Fibroblast of skin of left biceps (primary cell): ENCODE data around the gene SHLD2.
"Not testable (repeated sequence)": the region's sequence is repeated elsewhere in the genome, so short reads cannot be mapped to it uniquely, and the experiment has no call there.

Experiments
- DNase-seq, 2 experiments: peaks; one replicate each; pipeline ENCODE4 v3.0.0-alpha.2; 2013; ENCODE audit warnings: low read depth in 2 of 2

SHLD2 gene

GRCh38 chr10:87094373-87095235 is at the start of gene SHLD2, which contains the start of gene GLUD1:
SHLD2 (plus strand) TSS chr10:87095206; CDS start chr10:87151355, 56,149 bp downstream.
GLUD1 (minus strand) TSS chr10:87094843; CDS start chr10:87094769, 74 bp downstream.
- peak; percentile 67 to 72 for DNase-seq

GRCh38 chr10:87045434-87045938 is 49.5 kb upstream of the SHLD2 start:
- DNase-seq: no peak

GRCh38 chr10:87053111-87053510 is 41.9 kb upstream of the SHLD2 start:
- no peak for DNase-seq

- no peak for DNase-seq
Measured at GRCh38 chr10:87053577-87054181, 41.3 kb upstream of the SHLD2 start.

- peak in 1 of 2 experiments; percentile 10 for DNase-seq
Measured at GRCh38 chr10:87054373-87055295, 40.4 kb upstream of the SHLD2 start.

- no peak for DNase-seq
Measured at GRCh38 chr10:87058171-87058570, 36.8 kb upstream of the SHLD2 start.

- no peak for DNase-seq
Measured at GRCh38 chr10:87059401-87059800, 35.6 kb upstream of the SHLD2 start.

GRCh38 chr10:87060280-87060928 is 34.6 kb upstream of the SHLD2 start:
- no peak for DNase-seq

GRCh38 chr10:87064651-87065050 is 30.4 kb upstream of the SHLD2 start:
- DNase-seq: no peak

GRCh38 chr10:87066178-87066577 is 28.8 kb upstream of the SHLD2 start:
- no peak for DNase-seq

- no peak for DNase-seq
Measured at GRCh38 chr10:87066865-87067264, 28.1 kb upstream of the SHLD2 start.

- no peak for DNase-seq
Measured at GRCh38 chr10:87068281-87068680, 26.7 kb upstream of the SHLD2 start.

- DNase-seq: no peak
Measured at GRCh38 chr10:87072449-87072848, 22.6 kb upstream of the SHLD2 start.

GRCh38 chr10:87076421-87076820 is 18.6 kb upstream of the SHLD2 start:
- DNase-seq: not testable (repeated sequence)

GRCh38 chr10:87079106-87079836 is 15.7 kb upstream of the SHLD2 start:
- no peak for DNase-seq

- not testable (repeated sequence) for DNase-seq
Measured at GRCh38 chr10:87080621-87081020, 14.4 kb upstream of the SHLD2 start.

- not testable (repeated sequence) for DNase-seq
Measured at GRCh38 chr10:87081574-87081973, 13.4 kb upstream of the SHLD2 start.

GRCh38 chr10:87082219-87082618 is 12.8 kb upstream of the SHLD2 start:
- peak in 1 of 2 experiments; percentile 21 for DNase-seq

- DNase-seq: not testable (repeated sequence)
Measured at GRCh38 chr10:87083576-87084290, 11.3 kb upstream of the SHLD2 start.

GRCh38 chr10:87084291-87084782 is 10.7 kb upstream of the SHLD2 start:
- peak; percentile 39 to 57 for DNase-seq
